ENCODE data around the gene HLA-C. TPM values are rescaled to one million over a fixed set of nuclear protein-coding genes. Genes with fewer than 3 reads are reported as not detected.

The HLA-C gene
- total and polyA plus RNA-seq, 10 of the 15 experiments (the other 5 are each of a cell fraction or from before 2014, with no cell fraction given): 121 to 1,092 (median 806) TPM

DNA sequence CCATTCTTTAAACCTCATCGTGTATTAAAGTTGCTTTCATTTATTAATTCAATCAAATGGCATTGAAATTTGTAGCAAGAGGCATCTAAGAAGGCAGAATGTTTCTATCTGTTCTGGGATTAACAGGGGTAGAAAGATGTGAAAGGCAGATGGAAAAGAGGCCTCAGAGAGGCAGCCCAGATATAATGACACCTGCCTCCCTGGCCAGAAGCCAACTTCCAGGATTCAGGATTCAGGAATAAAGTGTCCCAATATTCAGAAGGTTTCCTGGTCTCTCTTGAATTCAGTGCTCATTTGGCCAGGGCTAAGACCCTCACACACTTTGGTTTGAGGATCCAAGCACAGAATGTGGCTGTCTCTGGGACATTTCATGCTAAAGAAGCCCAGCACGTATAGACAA lies 45.1 kb upstream of the HLA-C start:
- no peak for DNase-seq (ENCODE audit: low read depth, low spot score)
- no peak for FAIRE-seq
- ChIA-PET CTCF (interaction anchor here (1.0 kb wide), 1 partner anchor 15 kb away, joined by 3 read pairs; no protein-coding TSS in a partner anchor), SMC1A (ENCODE audit: uncharacterized antibody, unreplicated experiment) (no interaction called here), POLR2A (no interaction called here), RAD21 (ENCODE audit: unreplicated experiment) (no interaction called here)
- intact Hi-C loops (cut with micrococcal nuclease; ENCODE audit: unreplicated experiment): no loop called here
- no peaks in the 10 kb centered on the region; a peak in 1 of 4 replicates for H3K27me3 ChIP-seq (replicated peaks in 1 of 2; ENCODE audit: control insufficient read depth in 2 of 2, insufficient read depth in 2 of 2, low read length in 1 of 2)
- H3K79me2 ChIP-seq (ENCODE audit: control insufficient read depth, insufficient read depth, low read length): no peaks in the 10 kb centered on the region
- no peak overlapping the region for H2AFZ ChIP-seq (ENCODE audit: control insufficient read depth, low read depth, low read length)
- no peak overlapping the region for H3K4me2 ChIP-seq (ENCODE audit: control insufficient read depth, insufficient read depth)
- no peaks in the 10 kb centered on the region for H3K4me1 ChIP-seq (ENCODE audit: control insufficient read depth, insufficient read depth, low read length)
- H3K4me3 ChIP-seq: no peak overlapping the region
- H3K9ac ChIP-seq (ENCODE audit: control insufficient read depth, insufficient read depth, low read length): no peak overlapping the region
- no TSS peak for BruUV-seq (replicated peaks)
- in situ Hi-C loops (cut with MboI): no loop called here
- H3K9me3 ChIP-seq (replicated peaks; ENCODE audit: control insufficient read depth, insufficient read depth, low read length): no peaks in the 10 kb centered on the region
- 33% methylated on average over 2 of the region's 2 CpGs for WGBS (ENCODE audit: insufficient coverage, insufficient replicate concordance, low lambda C conversion rate, missing lambda C conversion rate)
- no peaks in the 10 kb centered on the region for H4K20me1 ChIP-seq (ENCODE audit: control insufficient read depth, insufficient read depth)
- no peak for ATAC-seq
- no peaks in the 10 kb centered on the region for H3K36me3 ChIP-seq (ENCODE audit: control insufficient read depth in 2 of 2, insufficient read depth in 2 of 2, low read length in 1 of 2)
- no peak overlapping the region for H3K27ac ChIP-seq (ENCODE audit: control insufficient read depth, insufficient read depth)
- TF ChIP-seq BCL3 (IDR thresholded peaks at IDR 0.05; ENCODE audit: borderline replicate concordance, insufficient read depth, low read depth, low read length, poor library complexity, severe bottlenecking): no peak
- no peak for TF ChIP-seq MEF2B (IDR thresholded peaks at IDR 0.05; ENCODE audit: partially characterized antibody, poor library complexity, severe bottlenecking)
- TF ChIP-seq STAT3 (IDR thresholded peaks at IDR 0.05; ENCODE audit: low read depth, low read length): no peak
- no peak for TF ChIP-seq JUND (IDR thresholded peaks at IDR 0.05; ENCODE audit: low read depth, low read length)
- no peak for TF ChIP-seq ESRRA (IDR thresholded peaks at IDR 0.05; ENCODE audit: low read length)
- TF ChIP-seq ATF2 (IDR thresholded peaks at IDR 0.05; ENCODE audit: low read length): no peak
- no peak for TF ChIP-seq NFYB (IDR thresholded peaks at IDR 0.05; ENCODE audit: insufficient read depth, low read depth, low read length)
- TF ChIP-seq SRF (IDR thresholded peaks at IDR 0.05; ENCODE audit: low read depth in 2 of 2, low read length in 2 of 2): no peak
- TF ChIP-seq SKIL (IDR thresholded peaks at IDR 0.05; ENCODE audit: low read depth, poor library complexity, severe bottlenecking): no peak
- no peak for TF ChIP-seq HCFC1 (IDR thresholded peaks at IDR 0.05; ENCODE audit: low read length)
- TF ChIP-seq CBX3 (IDR thresholded peaks at IDR 0.05; ENCODE audit: borderline replicate concordance, low read depth): no peak
- TF ChIP-seq PAX8 (IDR thresholded peaks at IDR 0.05): no peak
- TF ChIP-seq CEBPB (IDR thresholded peaks at IDR 0.05; ENCODE audit: borderline replicate concordance in 1 of 2, low read depth in 2 of 2, low read length in 2 of 2): no peak
- no peak for TF ChIP-seq TAF1 (IDR thresholded peaks at IDR 0.05; ENCODE audit: borderline replicate concordance, low read depth, low read length)
- no peak for TF ChIP-seq ZNF24 (IDR thresholded peaks at IDR 0.05)
- no peak for TF ChIP-seq POU2F2 (IDR thresholded peaks at IDR 0.05; ENCODE audit: borderline replicate concordance, low read depth, low read length)
- TF ChIP-seq, protein P1, sequence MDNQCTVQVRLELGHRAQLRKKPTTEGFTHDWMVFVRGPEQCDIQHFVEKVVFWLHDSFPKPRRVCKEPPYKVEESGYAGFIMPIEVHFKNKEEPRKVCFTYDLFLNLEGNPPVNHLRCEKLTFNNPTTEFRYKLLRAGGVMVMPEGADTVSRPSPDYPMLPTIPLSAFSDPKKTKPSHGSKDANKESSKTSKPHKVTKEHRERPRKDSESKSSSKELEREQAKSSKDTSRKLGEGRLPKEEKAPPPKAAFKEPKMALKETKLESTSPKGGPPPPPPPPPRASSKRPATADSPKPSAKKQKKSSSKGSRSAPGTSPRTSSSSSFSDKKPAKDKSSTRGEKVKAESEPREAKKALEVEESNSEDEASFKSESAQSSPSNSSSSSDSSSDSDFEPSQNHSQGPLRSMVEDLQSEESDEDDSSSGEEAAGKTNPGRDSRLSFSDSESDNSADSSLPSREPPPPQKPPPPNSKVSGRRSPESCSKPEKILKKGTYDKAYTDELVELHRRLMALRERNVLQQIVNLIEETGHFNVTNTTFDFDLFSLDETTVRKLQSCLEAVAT (IDR thresholded peaks at IDR 0.05): no peak
- no peak for TF ChIP-seq GABPA (IDR thresholded peaks at IDR 0.05; ENCODE audit: low read depth)

Data from GM12878 (cell line).